Spleen (tissue), 11 donors: ENCODE results near the gene LCA5L. TPM values are rescaled to one million over a fixed set of nuclear protein-coding genes. Genes with fewer than 3 reads are reported as not detected.
A peak's percentile ranks its signal among the peaks of the same experiment; 100 is the strongest.

Experiments used
- DNase-seq: peaks from one replicate; pipeline ENCODE4 v3.0.0-alpha.2; 2020
- H3K27ac ChIP-seq, 8 donors: fragments of 200-600 bp; sonication (generic) in 7 of 8; 1 replicate in 4 of 8; 2 replicates in 4 of 8; pipeline versions ENCODE4 v1.5.0 to v1.8.0; 2016 to 2021; ENCODE audit warnings: inconsistent platforms in 4 of 8, mild to moderate bottlenecking in 4 of 8, moderate library complexity in 1 of 8
- H3K27me3 ChIP-seq, 7 donors: fragments of 200-600 bp; sonication (generic) in 6 of 7; replicated peaks in 1 of 7; 1 replicate in 4 of 7; 2 replicates in 3 of 7; pipeline versions ENCODE4 v1.5.0 to v1.8.0; 2016 to 2021; ENCODE audit warnings: inconsistent platforms in 3 of 7, mild to moderate bottlenecking in 1 of 7
- H3K36me3 ChIP-seq, 6 donors: fragments of 200-600 bp; sonication (generic) in 5 of 6; 1 replicate in 4 of 6; 2 replicates in 2 of 6; pipeline versions ENCODE4 v1.5.0 to v1.8.0; 2016 to 2021; ENCODE audit warnings: inconsistent platforms in 2 of 6
- H3K4me1 ChIP-seq, 6 donors: fragments of 200-600 bp; sonication (generic) in 5 of 6; 1 replicate in 3 of 6; 2 replicates in 3 of 6; pipeline versions ENCODE4 v1.5.0 to v1.8.0; 2016 to 2021; ENCODE audit warnings: inconsistent platforms in 3 of 6
- H3K4me3 ChIP-seq, 8 donors: fragments of 200-600 bp; sonication (generic) in 7 of 8; 1 replicate in 4 of 8; 2 replicates in 4 of 8; pipeline versions ENCODE4 v1.5.0 to v1.8.0; 2016 to 2021; ENCODE audit warnings: inconsistent platforms in 4 of 8, mild to moderate bottlenecking in 4 of 8, moderate library complexity in 2 of 8
- H3K9me3 ChIP-seq, 8 donors: fragments of 200-600 bp; sonication (generic) in 7 of 8; 1 replicate in 4 of 8; 2 replicates in 4 of 8; pipeline versions ENCODE4 v1.5.0 to v1.8.0; 2016 to 2021; ENCODE audit warnings: inconsistent platforms in 4 of 8
- CTCF ChIP-seq, 11 experiments: fragments of 200-600 bp in 7 of 11; fragments of 450-650 bp in 4 of 11; sonication (generic) in 4 of 11; IDR thresholded peaks in 8 of 11; conservative IDR thresholded peaks in 3 of 11; 1 replicate in 7 of 11; 2 replicates in 4 of 11; pipeline versions ENCODE4 v1.4.0 to v1.8.0; 2016 to 2021; ENCODE audit warnings: antibody characterized with exemption in 11 of 11, inconsistent platforms in 4 of 11, mild to moderate bottlenecking in 1 of 11
- POLR2A ChIP-seq, 3 donors: fragments of 450-650 bp; IDR thresholded peaks; one replicate each; pipeline ENCODE4 v1.5.1; 2017; ENCODE audit warnings: antibody characterized with exemption in 3 of 3, mild to moderate bottlenecking in 1 of 3
- POLR2AphosphoS5 ChIP-seq, 3 donors: sonication (generic); formaldehyde crosslinking; IDR thresholded peaks; one replicate each; pipeline ENCODE4 v1.5.1; 2017; ENCODE audit warnings: antibody characterized with exemption in 3 of 3
- WGBS, 5 donors: extraction: QIAGEN DNeasy Blood & Tissue Kit in 3 of 5; methylation state at CpG; one replicate each; pipeline versions ENCODE4 v1.1.5 to v1.1.7; 2013 to 2018; 5-methylcytosine and 5-hydroxymethylcytosine counted together
- intact Hi-C: fragments of 100-400 bp; cut with DNase I; formaldehyde crosslinking; loops from one replicate; pipeline ENCODE4 v1.15.0; 2023; ENCODE audit warnings: low total_unique reads
- microRNA-seq, 3 donors: library from miRNA; unstranded; fragments of <30 nt; microRNA quantifications; one replicate each; pipeline versions ENCODE4 to v1.1.0, GENCODE V29; 2019 to 2020
- polyA plus RNA-seq, 3 donors: library from polyadenylated mRNA; stranded (reverse); fragments of 200-250 nt; gene quantifications; one replicate each; pipeline ENCODE4 v1.2.1, GENCODE V29; 2013
- small RNA-seq, 4 donors: library from RNA; depleted of rRNA; stranded (forward); fragments of <200 nt; gene quantifications; one replicate each; pipeline ENCODE3, GENCODE V24; 2016
- total RNA-seq, 7 donors: library from RNA; depleted of rRNA in 3 of 7; stranded (reverse); fragments of >200 nt in 3 of 7; fragmentation: NEBNext Ultra II Directional in 4 of 7; extraction: Animal tissue kit (Norgen Biotek cat#: 25700) in 4 of 7; gene quantifications; one replicate each; pipeline versions ENCODE4 v1.1.0 to v1.2.1, GENCODE V29; 2016 to 2021
- donor health status: healthy with polysubstance abuse.
- donor health status: DM: no; HTN: no; CAD: no; lungs with moderate emphysema.
- donor health status: DM: no; HTN: no; CAD: no.
- donor health status: Bipolar disorder and iron deficiency.
- donor health status: healthy.
- donor health status: DM: no; HTN: no; CAD: no.
- donor health status: DM: yes; HTN: yes; CAD: no.

The LCA5L gene
- total and polyA plus RNA-seq, 10 donors: 0.26 to 1.3 (median 0.46) TPM; not detected in 1

GRCh38 chr21:39363607-39364555 lies 81.7 kb downstream of the LCA5L start:
- no peak for DNase-seq
- intact Hi-C loops: no loop called here
- Histone ChIP-seq H3K27me3 (peaks cover 0 to 12% (median 0%) of the 10 kb centered on the region in 7 donors), H3K27ac (no peak overlapping the region), H3K4me1 (no peaks in the 10 kb centered on the region), H3K36me3 (no peaks in the 10 kb centered on the region), H3K4me3 (no peak overlapping the region), H3K9me3 (no peaks in the 10 kb centered on the region)
- TF ChIP-seq CTCF (IDR thresholded peaks at IDR 0.05 in 8 of 11, conservative IDR thresholded peaks at IDR 0.05 in 3 of 11): no peak
- no peak for TF ChIP-seq POLR2A (IDR thresholded peaks at IDR 0.05)
- TF ChIP-seq POLR2AphosphoS5 (IDR thresholded peaks at IDR 0.05): no peak
- 62 to 87% (median 72%) methylated on average over 6 of the region's 6 CpGs for WGBS, 5 donors

GRCh38 chr21:39362733-39363132 lies 82.8 kb downstream of the LCA5L start:
- intact Hi-C loops: no loop called here
- Histone ChIP-seq H3K27me3 (peaks cover 0 to 8% (median 0%) of the 10 kb centered on the region in 7 donors), H3K9me3 (no peaks in the 10 kb centered on the region), H3K4me3 (no peak overlapping the region), H3K4me1 (no peaks in the 10 kb centered on the region), H3K27ac (peak overlapping the region in 1 of 8 donors; percentile 29), H3K36me3 (no peaks in the 10 kb centered on the region)
- 83 to 93% (median 92%) methylated on average over 3 of the region's 3 CpGs for WGBS, 5 donors
- DNase-seq: no peak
- no peak for TF ChIP-seq CTCF (IDR thresholded peaks at IDR 0.05 in 8 of 11, conservative IDR thresholded peaks at IDR 0.05 in 3 of 11)
- TF ChIP-seq POLR2A (IDR thresholded peaks at IDR 0.05): no peak
- TF ChIP-seq POLR2AphosphoS5 (IDR thresholded peaks at IDR 0.05): no peak

GRCh38 chr21:39359382-39359781 lies 86.2 kb downstream of the LCA5L start:
- 78 to 91% (median 83%) methylated on average over 4 of the region's 4 CpGs for WGBS, 5 donors
- Histone ChIP-seq H3K9me3 (no peaks in the 10 kb centered on the region), H3K27me3 (peaks cover 0 to 8% (median 0%) of the 10 kb centered on the region in 7 donors), H3K36me3 (no peaks in the 10 kb centered on the region), H3K4me1 (no peaks in the 10 kb centered on the region), H3K4me3 (no peak overlapping the region), H3K27ac (no peak overlapping the region)
- TF ChIP-seq CTCF (IDR thresholded peaks at IDR 0.05 in 8 of 11, conservative IDR thresholded peaks at IDR 0.05 in 3 of 11) (no peak), POLR2AphosphoS5 (IDR thresholded peaks at IDR 0.05) (no peak), POLR2A (IDR thresholded peaks at IDR 0.05) (no peak)
- intact Hi-C loops: no loop called here
- DNase-seq: no peak

Small RNAs within 50 kb of the gene (microRNA-seq; reads per million reads assigned to microRNA genes)
- gene MIR6508: 0 to 0.35 (median 0.28) reads per million in 3 donors

Small RNAs within 50 kb of the gene (small RNA-seq; reads per million reads assigned to genes)
- 0 to 0.07 (median 0.03) reads per million in 4 donors for gene MIR6508

Other genes with a start within 250 kb of the LCA5L start
- gene BRWD1, start 132.1 kb downstream of the LCA5L start, total RNA-seq: 10 to 100 TPM; 46.5 to 98.0 (median 60.5) TPM
- gene BRWD1, start 132.1 kb downstream of the LCA5L start, polyA plus RNA-seq: 10 to 100 TPM in 1 of 3 donors, 1 to 10 TPM in 2; 7.2 to 10.7 (median 9.1) TPM
- gene HMGN1, start 96.7 kb downstream of the LCA5L start, total RNA-seq: 100 to 1,000 TPM; 101 to 193 (median 152) TPM
- 100 to 1,000 TPM; 248 to 276 (median 250) TPM for gene HMGN1, start 96.7 kb downstream of the LCA5L start, polyA plus RNA-seq
- gene SH3BGR, start 6.2 kb upstream of the LCA5L start, total RNA-seq: 1 to 10 TPM in 5 of 7 donors, under 1 TPM in 2; 0.69 to 2.6 (median 1.3) TPM
- 1 to 10 TPM; 2.7 to 3.7 (median 3.7) TPM for gene SH3BGR, start 6.2 kb upstream of the LCA5L start, polyA plus RNA-seq
- gene B3GALT5, start 167.2 kb upstream of the LCA5L start, total RNA-seq: under 1 TPM in 6 of 7 donors, not detected in 1; 0.05 to 0.34 (median 0.19) TPM
- gene B3GALT5, start 167.2 kb upstream of the LCA5L start, polyA plus RNA-seq: under 1 TPM; 0.02 to 0.03 (median 0.02) TPM